ENCODE data around the gene MREG. TPM values are rescaled to one million over a fixed set of nuclear protein-coding genes. Genes with fewer than 3 reads are reported as not detected.

The MREG gene
- total and polyA plus RNA-seq, 12 donors: 3.1 to 14.4 (median 6.3) TPM

DNA sequence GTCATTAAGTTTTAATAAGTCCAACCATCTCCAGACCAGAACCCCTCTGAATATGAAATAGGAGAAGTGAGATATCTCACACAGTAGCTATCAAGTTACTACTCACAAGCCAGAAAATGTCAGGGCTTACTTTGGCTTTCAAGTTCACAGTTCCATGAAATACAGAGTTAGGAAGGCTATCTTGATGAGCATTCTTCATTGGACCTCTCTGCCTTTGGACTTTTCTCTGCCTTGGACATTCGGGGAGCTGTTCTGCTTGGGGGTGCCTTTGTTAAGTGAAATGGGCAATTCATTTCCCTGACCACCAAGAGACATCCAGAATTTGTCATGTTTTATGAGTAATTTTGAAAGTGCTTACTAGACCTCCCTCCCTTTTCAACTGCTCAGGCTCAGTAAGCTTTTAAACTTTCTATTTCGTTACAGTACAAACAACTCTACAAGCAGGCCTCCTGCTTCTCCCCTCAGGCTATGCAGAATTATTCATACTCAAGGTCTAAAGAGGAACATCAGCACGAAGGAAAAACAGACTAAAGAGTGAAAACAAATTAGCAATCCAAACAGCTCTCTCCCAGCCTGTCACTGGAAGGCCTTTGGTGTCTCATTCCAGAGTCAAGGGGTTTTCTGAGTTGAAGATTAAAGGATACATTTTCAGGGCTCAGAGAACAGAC, 95.3 kb downstream of the MREG start:
- Histone ChIP-seq H3K9me3 (replicated peaks in 1 of 3) (no peaks in the 10 kb centered on the region), H3K4me3 (no peak overlapping the region), H3K4me1 (replicated peaks in 1 of 2) (no peaks in the 10 kb centered on the region), H3K27ac (no peak overlapping the region), H3K27me3 (no peaks in the 10 kb centered on the region), H3K36me3 (replicated peaks in 1 of 2) (no peaks in the 10 kb centered on the region)
- WGBS, 4 donors: 39 to 61% (median 51%) methylated on average over 3 of the region's 3 CpGs
- intact Hi-C loops (cut with DNase I): loop anchor here (5.0 to 10.0 kb wide), 2 partner anchors 463 to 466 kb away; no protein-coding TSS in a partner anchor
- no peak for DNase-seq
- TF ChIP-seq CTCF (IDR thresholded peaks at IDR 0.05): no peak
- TF ChIP-seq POLR2A (IDR thresholded peaks at IDR 0.05): no peak

DNA sequence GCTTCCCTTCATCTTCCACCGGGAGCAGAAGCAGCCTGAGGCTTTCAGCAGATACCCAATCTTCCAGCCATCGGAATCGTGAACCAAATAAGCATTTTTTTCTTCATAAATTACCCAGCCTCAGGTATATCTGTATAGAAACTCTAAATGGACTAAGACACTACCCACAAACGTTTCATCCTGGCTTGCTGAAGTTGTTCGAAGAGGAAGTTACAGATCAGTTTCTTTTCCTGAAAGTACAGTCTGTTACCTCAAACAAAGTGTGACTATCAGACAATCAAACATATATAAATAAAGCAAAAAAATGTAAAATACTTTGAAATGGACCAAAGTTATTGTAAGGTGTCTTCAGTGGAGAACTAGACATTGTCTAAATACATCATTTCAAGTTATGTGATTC, 97.9 kb downstream of the MREG start:
- 74 to 82% (median 76%) methylated on average over 5 of the region's 5 CpGs for WGBS, 4 donors
- Histone ChIP-seq H3K27me3 (no peaks in the 10 kb centered on the region), H3K4me3 (no peak overlapping the region), H3K27ac (no peak overlapping the region), H3K36me3 (replicated peaks in 1 of 2) (no peaks in the 10 kb centered on the region), H3K9me3 (replicated peaks in 1 of 3) (no peaks in the 10 kb centered on the region), H3K4me1 (replicated peaks in 1 of 2) (no peaks in the 10 kb centered on the region)
- DNase-seq: no peak
- intact Hi-C loops (cut with DNase I): loop anchor here (5.0 to 10.0 kb wide), 2 partner anchors 461 to 463 kb away; no protein-coding TSS in a partner anchor
- TF ChIP-seq POLR2A (IDR thresholded peaks at IDR 0.05) (no peak), CTCF (IDR thresholded peaks at IDR 0.05) (no peak)

DNA sequence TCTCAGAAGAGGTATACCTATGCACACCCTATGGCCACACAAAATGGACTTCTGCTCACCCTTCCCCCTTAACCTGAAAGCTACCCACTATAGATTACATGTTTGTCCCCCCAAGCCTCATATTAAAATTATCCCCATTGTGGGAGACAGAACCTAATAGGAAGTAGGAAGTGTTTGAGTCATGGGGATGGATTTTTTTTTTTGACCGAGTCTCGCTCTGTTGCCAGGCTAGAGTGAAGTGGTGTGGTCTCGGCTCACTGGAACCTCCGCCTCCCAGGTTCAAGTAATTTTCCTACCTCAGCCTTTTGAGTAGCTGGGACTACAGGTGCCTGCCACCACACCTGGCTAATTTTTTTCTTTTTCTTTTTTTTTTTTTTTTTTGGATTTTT, 98.6 kb downstream of the MREG start:
- Histone ChIP-seq H3K27me3 (no peaks in the 10 kb centered on the region), H3K36me3 (replicated peaks in 1 of 2) (no peaks in the 10 kb centered on the region), H3K4me1 (replicated peaks in 1 of 2) (no peaks in the 10 kb centered on the region), H3K4me3 (no peak overlapping the region), H3K27ac (no peak overlapping the region), H3K9me3 (replicated peaks in 1 of 3) (no peaks in the 10 kb centered on the region)
- no peak for DNase-seq
- WGBS, 4 donors: 58 to 99% (median 85%) methylated on average over 4 of the region's 4 CpGs
- TF ChIP-seq POLR2A (IDR thresholded peaks at IDR 0.05): no peak
- TF ChIP-seq CTCF (IDR thresholded peaks at IDR 0.05): no peak
- intact Hi-C loops (cut with DNase I): loop anchor here (5.0 to 10.0 kb wide), 2 partner anchors 460 to 462 kb away; no protein-coding TSS in a partner anchor

DNA sequence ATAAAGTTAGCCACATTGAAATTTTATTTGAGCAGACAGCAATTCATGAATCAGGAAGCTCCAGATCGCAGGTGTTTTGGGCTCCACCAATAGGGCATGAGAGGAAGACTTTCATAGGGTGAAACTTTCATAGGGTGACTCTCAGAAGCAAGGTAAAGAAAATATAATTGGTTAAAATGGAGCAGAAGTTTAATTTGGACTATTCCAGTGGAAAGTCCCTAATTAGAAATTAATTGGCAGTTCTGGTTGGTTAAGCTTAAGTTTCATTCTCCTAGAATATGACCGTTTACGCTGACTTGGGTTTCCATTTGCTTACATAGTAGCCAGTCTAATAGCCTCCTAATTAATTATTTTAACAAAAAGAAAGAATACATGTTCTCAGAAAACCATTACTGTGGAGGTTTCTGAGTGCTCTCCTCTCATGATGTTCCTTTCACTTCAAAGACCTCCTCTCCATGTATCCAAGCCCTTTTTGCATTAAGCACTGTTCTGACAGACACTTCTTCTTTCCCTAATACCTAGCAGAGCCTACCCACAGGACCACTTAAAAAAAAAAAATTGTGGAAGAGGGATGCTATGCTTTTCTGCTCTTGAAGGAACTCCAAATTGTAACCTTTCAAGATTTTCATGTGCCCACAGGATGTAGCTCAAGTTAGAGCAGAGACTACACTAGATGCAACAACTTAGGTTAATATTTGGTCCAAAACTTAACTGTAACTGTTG, 99.1 kb downstream of the MREG start:
- Histone ChIP-seq H3K9me3 (replicated peaks in 1 of 3) (no peaks in the 10 kb centered on the region), H3K4me3 (no peak overlapping the region), H3K27me3 (no peaks in the 10 kb centered on the region), H3K36me3 (replicated peaks in 1 of 2) (no peaks in the 10 kb centered on the region), H3K27ac (no peak overlapping the region), H3K4me1 (replicated peaks in 1 of 2) (no peaks in the 10 kb centered on the region)
- 94 to 98% (median 97%) methylated on average over 3 of the region's 3 CpGs for WGBS, 4 donors
- DNase-seq: no peak
- TF ChIP-seq CTCF (IDR thresholded peaks at IDR 0.05): no peak
- no peak for TF ChIP-seq POLR2A (IDR thresholded peaks at IDR 0.05)
- intact Hi-C loops (cut with DNase I): loop anchor here in 1 of 2 donors (10.0 kb wide), 1 partner anchor 459 kb away; no protein-coding TSS in a partner anchor
